SK-N-SH (cell line): ENCODE results near the gene ELP4. TPM values are rescaled to one million over a fixed set of nuclear protein-coding genes. Genes with fewer than 3 reads are reported as not detected.

Source experiments
- CTCF ChIA-PET: fragments of 300-600, 350-600 bp; formaldehyde crosslinking; extraction: SDS; loops from one replicate; lab custom pipeline; 2021; lab: Yijun Ruan, JAX
- POLR2A ChIA-PET: fragments of 350-600 bp; sonication (Branson Sonifier 250); formaldehyde crosslinking; extraction: SDS; loops from one replicate; lab custom pipeline; 2020; ENCODE audit warnings: antibody characterized with exemption, inconsistent platforms; lab: Yijun Ruan, JAX
- DNase-seq: peaks from one replicate; pipeline ENCODE4 v3.0.0; 2012
- H2AFZ ChIP-seq: fragments of 200-600 bp; sonication (generic); 2 replicates; pipeline ENCODE4 v1.8.1; 2016; ENCODE audit warnings: antibody characterized with exemption, mild to moderate bottlenecking, low read depth
- H3F3A ChIP-seq: fragments of 200-600 bp; sonication (generic); replicated peaks from 2 replicates; pipeline ENCODE3; 2016; ENCODE audit warnings: antibody characterized with exemption, mild to moderate bottlenecking; ENCODE audit not compliant: insufficient read depth
- H3K27ac ChIP-seq, 2 experiments: fragments of 200-500 bp in 1 of 2; fragments of 200-600 bp in 1 of 2; sonication (Bioruptor generic) in 1 of 2; sonication (generic), shearing (Covaris generic) in 1 of 2; 2 replicates each; pipeline versions ENCODE4 v1.5.1 to v1.6.1; 2014 to 2016; ENCODE audit warnings: low read depth in 2 of 2, inconsistent platforms in 1 of 2, low read length in 1 of 2, mild to moderate bottlenecking in 1 of 2, mixed read lengths in 1 of 2
- H3K27me3 ChIP-seq: fragments of 200-600 bp; sonication (generic), shearing (Covaris generic); 2 replicates; pipeline ENCODE4 v1.6.1; 2016; ENCODE audit warnings: mixed run types; ENCODE audit not compliant: insufficient read depth
- H3K36me3 ChIP-seq, 2 experiments: fragments of 200-500 bp in 1 of 2; fragments of 200-600 bp in 1 of 2; sonication (Bioruptor generic) in 1 of 2; sonication (generic) in 1 of 2; replicated peaks in 1 of 2; 2 replicates each; pipeline versions ENCODE3 to v1.5.1; 2014 to 2016; ENCODE audit warnings: low read length in 1 of 2, mild to moderate bottlenecking in 1 of 2; ENCODE audit not compliant: insufficient read depth in 2 of 2, control insufficient read depth in 1 of 2
- H3K4me1 ChIP-seq, 2 experiments: fragments of 200-500 bp in 1 of 2; fragments of 200-600 bp in 1 of 2; sonication (Bioruptor generic) in 1 of 2; sonication (generic), shearing (Covaris generic) in 1 of 2; 2 replicates each; pipeline versions ENCODE4 v1.5.1 to v1.6.1; 2014 to 2016; ENCODE audit warnings: low read depth in 1 of 2, low read length in 1 of 2, mixed run types in 1 of 2; ENCODE audit not compliant: insufficient read depth in 2 of 2, control insufficient read depth in 1 of 2
- H3K4me2 ChIP-seq: fragments of 200-600 bp; sonication (generic), shearing (Covaris generic); 2 replicates; pipeline ENCODE4 v1.6.1; 2017; ENCODE audit warnings: mixed run types
- H3K4me3 ChIP-seq, 2 experiments: fragments of 200-500 bp in 1 of 2; fragments of 200-600 bp in 1 of 2; sonication (Bioruptor generic) in 1 of 2; sonication (generic), shearing (Covaris generic) in 1 of 2; 2 replicates each; pipeline versions ENCODE4 v1.5.1 to v1.8.1; 2014 to 2016; ENCODE audit warnings: low read depth in 2 of 2, inconsistent platforms in 1 of 2, low read length in 1 of 2, mild to moderate bottlenecking in 1 of 2, mixed read lengths in 1 of 2, moderate library complexity in 1 of 2
- H3K79me2 ChIP-seq: fragments of 200-600 bp; sonication (generic); 2 replicates; pipeline ENCODE4 v1.8.1; 2017; ENCODE audit warnings: mild to moderate bottlenecking; ENCODE audit not compliant: insufficient read depth
- H3K9ac ChIP-seq: fragments of 200-600 bp; sonication (generic); 2 replicates; pipeline ENCODE4 v1.6.1; 2017; ENCODE audit warnings: mixed run types
- H3K9me2 ChIP-seq: fragments of 200-600 bp; sonication (generic); 2 replicates; pipeline ENCODE4 v1.6.1; 2017; ENCODE audit warnings: mixed run types
- H3K9me3 ChIP-seq: fragments of 200-600 bp; sonication (generic); 2 replicates; pipeline ENCODE4 v1.6.1; 2017; ENCODE audit warnings: mixed run types, mild to moderate bottlenecking, moderate library complexity
- H4K20me1 ChIP-seq: fragments of 200-600 bp; sonication (generic); 2 replicates; pipeline ENCODE4 v1.6.1; 2017; ENCODE audit warnings: mild to moderate bottlenecking, mixed run types; ENCODE audit not compliant: insufficient read depth
- CHD2 ChIP-seq: fragments of 150-350 bp; IDR thresholded peaks from 2 replicates; pipeline ENCODE4 v1.6.1; 2018; ENCODE audit warnings: low read length; ENCODE audit not compliant: partially characterized antibody
- EP300 ChIP-seq, 2 experiments: IDR thresholded peaks; 2 replicates each; pipeline versions ENCODE4 v1.4.0 to v1.6.1; 2012; ENCODE audit warnings: borderline replicate concordance in 1 of 2, low read depth in 1 of 2, low read length in 1 of 2
- EZH2phosphoT487 ChIP-seq: fragments of 200-600 bp; sonication (generic); IDR thresholded peaks from 2 replicates; pipeline ENCODE4 v1.6.1; 2017; ENCODE audit warnings: low read depth, mixed run types, mild to moderate bottlenecking, antibody characterized with exemption, moderate library complexity, borderline replicate concordance
- FOSL2 ChIP-seq: IDR thresholded peaks from 2 replicates; pipeline ENCODE4 v1.4.0; 2012; ENCODE audit warnings: low read depth, mild to moderate bottlenecking, moderate library complexity, borderline replicate concordance
- GATA2 ChIP-seq: sonication (generic); formaldehyde crosslinking; IDR thresholded peaks from 2 replicates; pipeline ENCODE4 v1.5.0; 2020; ENCODE audit warnings: mild to moderate bottlenecking, missing genetic modification reagents
- JUND ChIP-seq: IDR thresholded peaks from 2 replicates; pipeline ENCODE4 v1.4.0; 2012
- MEF2A ChIP-seq: IDR thresholded peaks from 2 replicates; pipeline ENCODE4 v1.4.0; 2012; ENCODE audit warnings: low read depth, borderline replicate concordance
- NRF1 ChIP-seq: IDR thresholded peaks from 2 replicates; pipeline ENCODE4 v1.6.1; 2012; ENCODE audit warnings: low read depth, mild to moderate bottlenecking, low read length
- RXRA ChIP-seq: IDR thresholded peaks from 2 replicates; pipeline ENCODE4 v1.4.0; 2012; ENCODE audit warnings: low read depth, mild to moderate bottlenecking, borderline replicate concordance
- SIN3A ChIP-seq: IDR thresholded peaks from 2 replicates; pipeline ENCODE4 v1.6.1; 2012; ENCODE audit warnings: low read depth, mild to moderate bottlenecking, low read length, moderate library complexity, borderline replicate concordance
- TCF12 ChIP-seq: IDR thresholded peaks from 2 replicates; pipeline ENCODE4 v1.4.0; 2012
- TEAD4 ChIP-seq: IDR thresholded peaks from 2 replicates; pipeline ENCODE4 v1.4.0; 2012; ENCODE audit warnings: mild to moderate bottlenecking, borderline replicate concordance; ENCODE audit not compliant: insufficient read depth
- YY1 ChIP-seq: IDR thresholded peaks from 2 replicates; pipeline ENCODE4 v1.4.0; 2012; ENCODE audit warnings: low read depth, mild to moderate bottlenecking
- WGBS: methylation state at CpG from one replicate; pipeline ENCODE4 v1.1.6; 2017; ENCODE audit warnings: low lambda C conversion rate; 5-methylcytosine and 5-hydroxymethylcytosine counted together
- polyA plus RNA-seq, 3 experiments: library from polyadenylated mRNA; depleted of rRNA; stranded (reverse); fragments of >200 nt; gene quantifications; 2 replicates each; pipeline ENCODE4 v1.2.3, GENCODE V29; 2012
- TF ChIP-seq, protein P1 (sequence below): fragments of 150-350 bp; IDR thresholded peaks from 2 replicates; pipeline ENCODE4 v1.6.1; 2016; ENCODE audit warnings: mild to moderate bottlenecking, low read depth, low read length
- TF ChIP-seq, protein P2 (sequence below): IDR thresholded peaks from 2 replicates; pipeline ENCODE4 v1.6.1; 2012; ENCODE audit warnings: mild to moderate bottlenecking, low read depth, low read length, moderate library complexity
- TF ChIP-seq, protein P3 (sequence below): fragments of 150-350 bp; IDR thresholded peaks from 2 replicates; pipeline ENCODE4 v1.6.1; 2017; ENCODE audit warnings: antibody characterized with exemption, low read length, low read depth, borderline replicate concordance
- TF ChIP-seq, protein P4 (sequence below): IDR thresholded peaks from 2 replicates; pipeline ENCODE4; 2012
- TF ChIP-seq, protein P5 (sequence below): fragments of 200-600 bp; sonication (generic); IDR thresholded peaks from 2 replicates; pipeline ENCODE4 v1.6.1; 2017; ENCODE audit warnings: antibody characterized with exemption, mild to moderate bottlenecking, moderate library complexity
- TF ChIP-seq, protein P6 (sequence below): IDR thresholded peaks from 2 replicates; pipeline ENCODE4 v1.4.0; 2012; ENCODE audit warnings: low read depth, borderline replicate concordance

The ELP4 gene
- polyA plus RNA-seq, 1 of the 3 experiments (the other 2 are of a cell fraction), result 7.0 TPM

DNA sequence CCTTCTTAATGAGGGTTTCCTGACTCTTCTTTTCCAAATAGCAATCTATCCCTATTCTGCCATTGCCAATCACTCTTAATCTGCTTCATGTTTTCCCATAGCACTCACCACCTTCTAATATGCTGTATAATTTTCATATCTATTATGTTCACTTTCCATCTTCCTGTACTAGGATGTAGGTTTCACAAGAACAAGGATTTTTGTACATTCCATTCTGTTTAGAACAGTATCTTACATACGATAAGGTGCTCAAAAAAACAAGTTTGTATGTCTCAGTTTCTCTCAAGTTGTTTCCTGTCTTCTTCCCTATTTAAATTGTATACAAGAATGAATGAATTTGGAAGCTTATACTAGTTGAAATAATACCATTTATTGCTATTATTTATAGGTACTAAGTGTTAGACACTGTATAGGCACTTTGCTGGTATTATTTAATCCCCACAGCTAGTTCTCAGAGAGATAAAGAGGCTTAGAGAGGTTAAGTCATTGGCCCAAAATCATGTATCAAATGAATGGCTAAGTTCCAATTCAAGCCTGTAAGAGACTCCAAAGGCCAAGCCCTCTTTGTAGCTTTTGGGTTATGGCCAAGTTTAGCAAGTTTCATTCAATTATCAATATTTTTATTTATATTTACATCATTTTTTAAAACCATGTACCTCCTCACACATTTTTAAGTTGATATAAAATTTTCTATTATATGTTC, 166.9 kb downstream of the ELP4 start:
- 89% methylated on average over 1 of the region's 1 CpG for WGBS
- ChIA-PET POLR2A (no interaction called here), CTCF (interaction anchor here (0.6 kb wide), 1 partner anchor 91 kb away, joined by 3 read pairs; no protein-coding TSS in a partner anchor)

More for the DNA sequence above, 166.9 kb downstream of the ELP4 start:
- H3K27ac ChIP-seq, result no peak overlapping the region
- H3K36me3 ChIP-seq, result no peaks in the 10 kb centered on the region
- DNase-seq, result no peak
- no peaks in the 10 kb centered on the region for H4K20me1 ChIP-seq
- no peaks in the 10 kb centered on the region for H3K9me3 ChIP-seq
- no peak overlapping the region for H2AFZ ChIP-seq
- peaks cover 0 to 2% of the 10 kb centered on the region in 2 experiments; a peak in 1 of 4 replicates for H3K4me1 ChIP-seq
- no peaks in the 10 kb centered on the region for H3K9me2 ChIP-seq
- TF ChIP-seq MEF2A (no peak), EP300 (IDR thresholded peaks at IDR 0.05; ENCODE audit: borderline replicate concordance in 1 of 2, low read depth in 1 of 2, low read length in 1 of 2) (no peak), FOSL2 (no peak), TCF12 (no peak), JUND (no peak), RXRA (no peak), GATA2 (CRISPR knock-in tag) (no peak), CHD2 (no peak), EZH2phosphoT487 (no peak), YY1 (no peak), TEAD4 (no peak), SIN3A (no peak), NRF1 (no peak)
- TF ChIP-seq, protein P1, sequence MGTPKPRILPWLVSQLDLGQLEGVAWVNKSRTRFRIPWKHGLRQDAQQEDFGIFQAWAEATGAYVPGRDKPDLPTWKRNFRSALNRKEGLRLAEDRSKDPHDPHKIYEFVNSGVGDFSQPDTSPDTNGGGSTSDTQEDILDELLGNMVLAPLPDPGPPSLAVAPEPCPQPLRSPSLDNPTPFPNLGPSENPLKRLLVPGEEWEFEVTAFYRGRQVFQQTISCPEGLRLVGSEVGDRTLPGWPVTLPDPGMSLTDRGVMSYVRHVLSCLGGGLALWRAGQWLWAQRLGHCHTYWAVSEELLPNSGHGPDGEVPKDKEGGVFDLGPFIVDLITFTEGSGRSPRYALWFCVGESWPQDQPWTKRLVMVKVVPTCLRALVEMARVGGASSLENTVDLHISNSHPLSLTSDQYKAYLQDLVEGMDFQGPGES, result no peak
- TF ChIP-seq, protein P2, sequence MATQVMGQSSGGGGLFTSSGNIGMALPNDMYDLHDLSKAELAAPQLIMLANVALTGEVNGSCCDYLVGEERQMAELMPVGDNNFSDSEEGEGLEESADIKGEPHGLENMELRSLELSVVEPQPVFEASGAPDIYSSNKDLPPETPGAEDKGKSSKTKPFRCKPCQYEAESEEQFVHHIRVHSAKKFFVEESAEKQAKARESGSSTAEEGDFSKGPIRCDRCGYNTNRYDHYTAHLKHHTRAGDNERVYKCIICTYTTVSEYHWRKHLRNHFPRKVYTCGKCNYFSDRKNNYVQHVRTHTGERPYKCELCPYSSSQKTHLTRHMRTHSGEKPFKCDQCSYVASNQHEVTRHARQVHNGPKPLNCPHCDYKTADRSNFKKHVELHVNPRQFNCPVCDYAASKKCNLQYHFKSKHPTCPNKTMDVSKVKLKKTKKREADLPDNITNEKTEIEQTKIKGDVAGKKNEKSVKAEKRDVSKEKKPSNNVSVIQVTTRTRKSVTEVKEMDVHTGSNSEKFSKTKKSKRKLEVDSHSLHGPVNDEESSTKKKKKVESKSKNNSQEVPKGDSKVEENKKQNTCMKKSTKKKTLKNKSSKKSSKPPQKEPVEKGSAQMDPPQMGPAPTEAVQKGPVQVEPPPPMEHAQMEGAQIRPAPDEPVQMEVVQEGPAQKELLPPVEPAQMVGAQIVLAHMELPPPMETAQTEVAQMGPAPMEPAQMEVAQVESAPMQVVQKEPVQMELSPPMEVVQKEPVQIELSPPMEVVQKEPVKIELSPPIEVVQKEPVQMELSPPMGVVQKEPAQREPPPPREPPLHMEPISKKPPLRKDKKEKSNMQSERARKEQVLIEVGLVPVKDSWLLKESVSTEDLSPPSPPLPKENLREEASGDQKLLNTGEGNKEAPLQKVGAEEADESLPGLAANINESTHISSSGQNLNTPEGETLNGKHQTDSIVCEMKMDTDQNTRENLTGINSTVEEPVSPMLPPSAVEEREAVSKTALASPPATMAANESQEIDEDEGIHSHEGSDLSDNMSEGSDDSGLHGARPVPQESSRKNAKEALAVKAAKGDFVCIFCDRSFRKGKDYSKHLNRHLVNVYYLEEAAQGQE, result no peak
- TF ChIP-seq, protein P3, sequence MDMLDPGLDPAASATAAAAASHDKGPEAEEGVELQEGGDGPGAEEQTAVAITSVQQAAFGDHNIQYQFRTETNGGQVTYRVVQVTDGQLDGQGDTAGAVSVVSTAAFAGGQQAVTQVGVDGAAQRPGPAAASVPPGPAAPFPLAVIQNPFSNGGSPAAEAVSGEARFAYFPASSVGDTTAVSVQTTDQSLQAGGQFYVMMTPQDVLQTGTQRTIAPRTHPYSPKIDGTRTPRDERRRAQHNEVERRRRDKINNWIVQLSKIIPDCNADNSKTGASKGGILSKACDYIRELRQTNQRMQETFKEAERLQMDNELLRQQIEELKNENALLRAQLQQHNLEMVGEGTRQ, result no peak
- TF ChIP-seq, protein P4, sequence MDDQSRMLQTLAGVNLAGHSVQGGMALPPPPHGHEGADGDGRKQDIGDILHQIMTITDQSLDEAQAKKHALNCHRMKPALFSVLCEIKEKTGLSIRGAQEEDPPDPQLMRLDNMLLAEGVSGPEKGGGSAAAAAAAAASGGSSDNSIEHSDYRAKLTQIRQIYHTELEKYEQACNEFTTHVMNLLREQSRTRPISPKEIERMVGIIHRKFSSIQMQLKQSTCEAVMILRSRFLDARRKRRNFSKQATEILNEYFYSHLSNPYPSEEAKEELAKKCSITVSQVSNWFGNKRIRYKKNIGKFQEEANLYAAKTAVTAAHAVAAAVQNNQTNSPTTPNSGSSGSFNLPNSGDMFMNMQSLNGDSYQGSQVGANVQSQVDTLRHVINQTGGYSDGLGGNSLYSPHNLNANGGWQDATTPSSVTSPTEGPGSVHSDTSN, result no peak
- TF ChIP-seq, protein P5, sequence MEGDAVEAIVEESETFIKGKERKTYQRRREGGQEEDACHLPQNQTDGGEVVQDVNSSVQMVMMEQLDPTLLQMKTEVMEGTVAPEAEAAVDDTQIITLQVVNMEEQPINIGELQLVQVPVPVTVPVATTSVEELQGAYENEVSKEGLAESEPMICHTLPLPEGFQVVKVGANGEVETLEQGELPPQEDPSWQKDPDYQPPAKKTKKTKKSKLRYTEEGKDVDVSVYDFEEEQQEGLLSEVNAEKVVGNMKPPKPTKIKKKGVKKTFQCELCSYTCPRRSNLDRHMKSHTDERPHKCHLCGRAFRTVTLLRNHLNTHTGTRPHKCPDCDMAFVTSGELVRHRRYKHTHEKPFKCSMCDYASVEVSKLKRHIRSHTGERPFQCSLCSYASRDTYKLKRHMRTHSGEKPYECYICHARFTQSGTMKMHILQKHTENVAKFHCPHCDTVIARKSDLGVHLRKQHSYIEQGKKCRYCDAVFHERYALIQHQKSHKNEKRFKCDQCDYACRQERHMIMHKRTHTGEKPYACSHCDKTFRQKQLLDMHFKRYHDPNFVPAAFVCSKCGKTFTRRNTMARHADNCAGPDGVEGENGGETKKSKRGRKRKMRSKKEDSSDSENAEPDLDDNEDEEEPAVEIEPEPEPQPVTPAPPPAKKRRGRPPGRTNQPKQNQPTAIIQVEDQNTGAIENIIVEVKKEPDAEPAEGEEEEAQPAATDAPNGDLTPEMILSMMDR, result no peak
- TF ChIP-seq, protein P6, sequence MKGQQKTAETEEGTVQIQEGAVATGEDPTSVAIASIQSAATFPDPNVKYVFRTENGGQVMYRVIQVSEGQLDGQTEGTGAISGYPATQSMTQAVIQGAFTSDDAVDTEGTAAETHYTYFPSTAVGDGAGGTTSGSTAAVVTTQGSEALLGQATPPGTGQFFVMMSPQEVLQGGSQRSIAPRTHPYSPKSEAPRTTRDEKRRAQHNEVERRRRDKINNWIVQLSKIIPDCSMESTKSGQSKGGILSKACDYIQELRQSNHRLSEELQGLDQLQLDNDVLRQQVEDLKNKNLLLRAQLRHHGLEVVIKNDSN, result no peak
- H3K4me3 ChIP-seq, result no peak overlapping the region
- no peak overlapping the region for H3K9ac ChIP-seq
- no peak overlapping the region for H3K4me2 ChIP-seq
- H3F3A ChIP-seq, result no peaks in the 10 kb centered on the region
- H3K27me3 ChIP-seq, result no peaks in the 10 kb centered on the region
- H3K79me2 ChIP-seq, result no peaks in the 10 kb centered on the region
